Activated naive CD8-positive, alpha-beta T cell treated with anti-CD3 and anti-CD28 coated beads, Interleukin-2, amount 50 U/mL, for 16 hours (primary cell): ENCODE measurements around the gene FBXL19.
A peak's percentile ranks its signal among the peaks of the same experiment; 100 is the strongest.

Experiments used
- DNase-seq: peaks from one replicate; pipeline ENCODE4 v3.0.0-alpha.2; 2020; ENCODE audit warnings: low read depth, low spot score

FBXL19 gene

GRCh38 chr16:30964574-30965226 is 41.3 kb downstream of the FBXL19 start:
- no peak for DNase-seq

- DNase-seq = no peak
These were observed 42.1 kb downstream of the FBXL19 start for GRCh38 chr16:30965436-30965835.

DNA sequence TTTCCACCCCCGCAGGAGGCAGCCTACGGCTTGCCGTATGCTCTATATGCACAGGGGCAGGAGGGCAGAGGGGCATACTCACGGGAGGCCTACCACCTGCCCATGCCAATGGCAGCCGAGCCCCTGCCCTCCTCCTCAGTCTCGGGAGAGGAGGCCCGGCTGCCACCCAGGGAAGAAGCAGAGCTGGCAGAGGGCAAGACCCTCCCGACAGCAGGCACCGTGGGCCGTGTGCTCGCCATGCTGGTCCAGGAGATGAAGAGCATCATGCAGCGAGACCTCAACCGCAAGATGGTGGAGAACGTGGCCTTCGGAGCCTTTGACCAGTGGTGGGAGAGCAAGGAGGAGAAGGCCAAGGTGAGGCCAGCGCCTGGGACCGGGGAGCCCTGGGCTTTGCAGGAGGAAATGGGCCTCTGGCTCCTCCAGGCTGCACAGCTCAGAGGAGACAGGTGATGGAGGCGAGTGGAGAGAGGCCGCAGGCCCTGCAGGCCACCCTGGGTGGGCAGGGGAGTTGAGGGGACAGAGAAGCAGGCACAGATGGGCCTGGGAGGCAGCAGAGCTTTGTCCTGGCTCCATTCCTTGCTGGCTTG is 42.8 kb downstream of the FBXL19 start:
- DNase-seq = no peak

DNA sequence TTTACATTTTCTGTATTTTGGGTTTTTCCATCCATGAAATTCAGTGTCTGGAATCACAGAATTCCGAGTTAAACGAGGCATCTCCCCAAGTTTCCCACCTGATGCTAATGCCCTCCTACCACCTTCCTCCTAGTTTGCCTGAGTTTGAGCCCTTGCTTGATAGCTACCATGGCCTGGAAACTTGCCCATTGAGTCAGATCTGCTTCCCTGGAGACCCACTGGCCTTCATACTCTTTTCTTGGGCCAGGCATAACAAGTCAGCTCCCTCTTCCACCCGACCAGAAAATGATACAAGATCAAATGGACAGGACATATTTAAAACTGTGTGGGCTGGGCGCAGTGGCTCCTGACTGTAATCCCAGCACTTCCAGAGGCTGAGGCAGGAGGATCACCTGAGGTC is 44.4 kb downstream of the FBXL19 start:
- no peak for DNase-seq

DNA sequence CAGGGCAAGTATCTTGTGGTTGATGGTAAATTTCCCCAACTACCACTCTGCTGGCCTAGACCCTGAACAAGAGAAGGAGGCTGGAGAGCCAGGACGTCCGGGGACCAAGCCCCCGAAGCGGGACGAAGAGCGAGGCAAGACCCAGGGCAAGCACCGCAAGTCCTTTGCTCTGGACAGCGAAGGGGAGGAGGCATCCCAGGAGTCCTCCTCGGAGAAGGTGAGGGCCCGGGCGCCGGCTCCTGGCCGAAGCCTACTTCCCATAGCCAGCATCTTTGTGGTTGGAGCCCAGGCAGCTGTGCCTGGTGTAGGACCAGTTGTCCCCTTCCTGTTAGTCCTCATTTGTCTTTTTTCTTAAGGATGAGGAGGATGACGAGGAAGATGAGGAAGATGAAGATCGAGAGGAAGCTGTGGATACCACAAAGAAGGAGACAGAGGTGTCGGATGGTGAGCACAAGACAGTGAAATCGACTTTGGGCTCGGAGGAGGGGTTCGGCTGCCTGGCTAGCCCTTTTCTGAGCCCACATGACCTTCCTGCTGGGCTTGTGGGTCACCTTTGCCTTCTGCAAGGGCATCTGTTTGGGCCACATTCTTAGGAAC is 46.0 kb downstream of the FBXL19 start:
- DNase-seq = no peak

GRCh38 chr16:30971298-30971697 is 47.9 kb downstream of the FBXL19 start:
- DNase-seq = no peak

- DNase-seq = no peak
These were observed 49.5 kb downstream of the FBXL19 start for GRCh38 chr16:30972872-30973271.

GRCh38 chr16:30974348-30974747 is 51.0 kb downstream of the FBXL19 start:
- DNase-seq = no peak

DNA sequence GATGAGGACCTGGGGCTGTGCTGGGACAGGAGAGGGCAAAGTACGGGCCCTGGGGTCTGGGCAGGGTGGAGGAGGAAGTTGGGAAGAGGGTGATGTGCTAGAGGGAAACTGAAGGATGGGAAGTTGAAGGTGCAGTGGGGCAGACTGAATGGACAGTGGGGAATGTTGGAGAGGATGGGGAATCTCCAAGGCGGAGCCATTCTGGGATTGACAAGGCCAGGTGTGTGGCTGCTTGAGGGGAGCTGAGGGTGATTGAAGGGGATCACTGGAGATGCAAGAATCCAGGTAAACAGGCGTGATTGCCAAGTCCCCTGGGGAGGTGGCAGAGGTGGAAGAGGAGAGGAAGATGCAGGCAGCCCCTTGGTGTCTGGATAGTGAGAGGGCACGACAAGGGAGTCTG is 53.1 kb downstream of the FBXL19 start:
- no peak for DNase-seq

GRCh38 chr16:30977502-30977901 is 54.1 kb downstream of the FBXL19 start:
- no peak for DNase-seq

DNA sequence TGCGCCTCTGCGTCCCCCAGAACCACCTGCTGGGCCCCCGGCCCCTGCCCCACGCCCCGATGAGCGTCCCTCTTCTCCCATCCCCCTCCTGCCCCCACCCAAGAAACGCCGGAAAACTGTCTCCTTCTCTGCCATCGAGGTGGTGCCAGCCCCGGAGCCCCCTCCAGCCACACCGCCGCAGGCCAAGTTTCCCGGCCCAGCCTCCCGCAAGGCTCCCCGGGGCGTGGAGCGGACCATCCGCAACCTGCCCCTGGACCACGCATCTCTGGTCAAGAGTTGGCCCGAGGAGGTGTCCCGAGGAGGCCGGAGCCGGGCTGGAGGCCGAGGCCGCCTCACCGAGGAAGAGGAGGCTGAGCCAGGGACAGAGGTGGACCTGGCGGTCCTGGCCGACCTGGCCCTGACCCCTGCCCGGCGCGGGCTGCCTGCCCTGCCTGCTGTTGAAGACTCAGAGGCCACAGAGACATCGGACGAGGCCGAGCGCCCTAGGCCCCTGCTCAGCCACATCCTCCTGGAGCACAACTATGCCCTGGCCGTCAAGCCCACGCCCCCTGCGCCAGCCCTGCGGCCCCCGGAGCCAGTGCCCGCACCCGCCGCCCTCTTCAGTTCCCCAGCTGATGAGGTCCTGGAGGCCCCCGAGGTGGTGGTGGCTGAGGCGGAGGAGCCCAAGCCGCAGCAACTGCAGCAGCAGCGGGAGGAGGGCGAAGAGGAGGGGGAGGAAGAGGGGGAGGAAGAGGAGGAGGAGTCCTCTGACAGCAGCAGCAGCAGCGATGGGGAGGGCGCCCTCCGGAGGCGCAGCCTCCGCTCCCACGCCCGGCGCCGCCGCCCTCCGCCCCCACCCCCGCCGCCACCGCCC is 56.0 kb downstream of the FBXL19 start:
- no peak for DNase-seq

DNA sequence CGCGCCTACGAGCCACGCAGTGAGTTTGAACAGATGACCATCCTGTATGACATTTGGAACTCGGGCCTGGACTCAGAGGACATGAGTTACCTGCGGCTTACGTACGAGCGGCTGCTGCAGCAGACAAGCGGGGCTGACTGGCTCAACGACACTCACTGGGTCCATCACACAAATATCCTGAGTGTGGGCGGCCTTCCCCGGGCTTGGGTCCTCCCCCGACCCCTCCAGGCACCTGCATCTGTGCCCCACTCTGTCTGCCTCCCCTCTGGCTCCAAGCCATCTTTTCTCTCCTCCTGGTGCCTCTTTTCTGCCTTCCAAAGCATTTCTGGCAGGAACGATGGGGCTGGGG is 56.6 kb downstream of the FBXL19 start:
- DNase-seq = no peak

DNA sequence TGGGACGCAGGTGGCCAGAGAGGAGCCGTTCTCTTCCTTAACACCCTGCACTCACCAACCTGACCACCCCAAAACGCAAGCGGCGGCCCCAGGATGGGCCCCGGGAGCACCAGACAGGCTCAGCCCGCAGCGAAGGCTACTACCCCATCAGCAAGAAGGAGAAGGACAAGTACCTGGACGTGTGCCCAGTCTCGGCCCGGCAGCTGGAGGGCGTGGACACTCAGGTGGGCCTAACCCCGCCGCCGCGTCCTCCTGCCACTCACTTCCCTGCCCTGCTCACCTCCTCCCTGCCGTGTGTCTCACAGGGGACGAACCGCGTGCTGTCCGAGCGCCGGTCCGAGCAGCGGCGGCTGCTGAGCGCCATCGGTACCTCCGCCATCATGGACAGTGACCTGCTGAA is 57.1 kb downstream of the FBXL19 start:
- DNase-seq = no peak

DNA sequence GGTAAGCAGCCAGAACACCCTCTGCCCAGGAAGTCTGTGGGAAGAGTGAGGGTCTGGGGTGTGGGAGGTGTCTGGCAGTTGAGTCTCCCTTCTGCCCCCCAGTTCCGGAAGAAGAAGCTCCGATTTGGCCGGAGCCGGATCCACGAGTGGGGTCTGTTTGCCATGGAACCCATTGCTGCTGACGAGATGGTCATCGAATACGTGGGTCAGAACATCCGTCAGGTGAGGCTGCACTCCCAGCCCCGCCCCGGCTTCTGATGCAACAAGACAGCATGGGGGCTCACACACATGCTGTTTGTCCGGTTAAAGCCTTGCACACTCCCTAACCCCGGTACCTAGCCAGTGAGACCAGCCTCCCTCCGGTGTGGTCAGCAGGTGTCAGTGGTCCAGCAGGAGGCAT is 57.6 kb downstream of the FBXL19 start:
- no peak for DNase-seq

GRCh38 chr16:30982548-30983288 is 59.3 kb downstream of the FBXL19 start:
- no peak for DNase-seq

GRCh38 chr16:30983289-30983889 is 60.0 kb downstream of the FBXL19 start:
- DNase-seq = no peak

GRCh38 chr16:30983898-30984610 is 60.7 kb downstream of the FBXL19 start:
- DNase-seq = no peak

GRCh38 chr16:30984669-30985400 is 61.5 kb downstream of the FBXL19 start, which contains the start of gene HSD3B7:
Gene HSD3B7, plus strand, starts transcription at chr16:30985207. Its CDS starts 452 bp downstream, at chr16:30985659.
- peak; percentile 60 for DNase-seq

DNA sequence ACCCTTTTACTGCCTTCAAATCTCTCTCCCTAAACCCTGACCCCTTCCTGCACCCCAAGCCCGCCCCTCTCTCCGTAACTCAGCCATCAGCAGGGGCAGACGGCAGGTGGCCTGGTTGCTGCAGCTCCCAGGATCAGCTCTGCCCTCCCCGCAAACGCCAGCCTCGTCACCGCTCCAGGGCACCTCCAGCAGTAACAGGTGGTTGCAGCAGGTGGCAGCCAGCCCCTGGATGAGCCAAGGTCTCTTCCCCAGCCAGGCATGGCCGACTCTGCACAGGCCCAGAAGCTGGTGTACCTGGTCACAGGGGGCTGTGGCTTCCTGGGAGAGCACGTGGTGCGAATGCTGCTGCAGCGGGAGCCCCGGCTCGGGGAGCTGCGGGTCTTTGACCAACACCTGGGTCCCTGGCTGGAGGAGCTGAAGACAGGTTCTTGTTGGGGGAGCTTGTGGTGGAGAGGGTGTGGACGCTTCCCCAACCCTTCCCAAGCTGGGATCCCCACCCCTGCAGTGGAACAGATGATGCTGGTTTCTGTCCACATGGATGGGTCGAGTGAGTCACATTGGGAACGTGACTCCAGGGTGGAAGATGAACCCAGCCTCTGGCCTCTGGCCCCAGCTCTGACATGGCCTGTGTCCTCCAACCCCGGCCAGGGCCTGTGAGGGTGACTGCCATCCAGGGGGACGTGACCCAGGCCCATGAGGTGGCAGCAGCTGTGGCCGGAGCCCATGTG is 62.2 kb downstream of the FBXL19 start:
- no peak for DNase-seq
